T-cell (primary cell): ENCODE data around the gene PSPH. TPM values are rescaled to one million over a fixed set of nuclear protein-coding genes. Genes with fewer than 3 reads are reported as not detected.

Experiments used
- ATAC-seq, 4 experiments: fragments of 200-7000 bp in 3 of 4; fragments of 150-1000 bp in 1 of 4; cut with Tn5 transposase; replicated peaks in 1 of 4; 1 replicate in 3 of 4; 2 replicates in 1 of 4; pipeline ENCODE4 v1.10.0; 2021; ENCODE audit warnings: moderate library complexity in 3 of 4, mild to moderate bottlenecking in 2 of 4, moderate number of reproducible peaks in 1 of 4
- CTCF ChIA-PET, 2 donors: fragments of 300-600 bp; sonication (Branson Sonifier 250); formaldehyde crosslinking; loops; one replicate each; lab custom pipeline; 2022; ENCODE audit warnings: antibody characterized with exemption in 2 of 2; lab: Charles Lee
- POLR2A ChIA-PET, 2 donors: fragments of 300-600 bp; sonication (Branson Sonifier 250); formaldehyde crosslinking; loops; one replicate each; lab custom pipeline; 2022; ENCODE audit warnings: antibody characterized with exemption in 2 of 2; lab: Charles Lee
- DNase-seq, 35 experiments: peaks; one replicate each; pipeline versions ENCODE4 v3.0.0 to v3.0.0-alpha.2; 2013 to 2023
- H3K27ac ChIP-seq: one replicate; pipeline ENCODE4 v1.5.1; 2013; ENCODE audit warnings: low read length
- H3K27me3 ChIP-seq, 2 experiments: replicated peaks in 1 of 2; 1 replicate in 1 of 2; 2 replicates in 1 of 2; pipeline versions ENCODE4 v1.6.1 to v1.7.0; 2013; ENCODE audit warnings: low read length in 1 of 2, mixed read lengths in 1 of 2; ENCODE audit not compliant: control insufficient read depth in 2 of 2, insufficient read depth in 2 of 2; ENCODE audit errors: extremely low read depth in 1 of 2
- H3K36me3 ChIP-seq, 2 donors: 1 replicate in 1 of 2; 2 replicates in 1 of 2; pipeline versions ENCODE4 v1.6.1 to v1.7.0; 2013; ENCODE audit warnings: low read length in 1 of 2; ENCODE audit not compliant: control insufficient read depth in 2 of 2, insufficient read depth in 1 of 2; ENCODE audit errors: extremely low read depth in 1 of 2
- H3K4me1 ChIP-seq, 2 experiments: 1 replicate in 1 of 2; 2 replicates in 1 of 2; pipeline versions ENCODE4 v1.6.1 to v1.7.0; 2013; ENCODE audit warnings: low read length in 2 of 2, mixed read lengths in 1 of 2; ENCODE audit not compliant: insufficient read depth in 2 of 2, control insufficient read depth in 1 of 2; ENCODE audit errors: extremely low read depth in 1 of 2
- H3K4me3 ChIP-seq, 2 donors: 1 replicate in 1 of 2; 2 replicates in 1 of 2; pipeline versions ENCODE4 v1.5.1 to v1.7.0; 2013; ENCODE audit warnings: mild to moderate bottlenecking in 2 of 2, low read length in 1 of 2, moderate library complexity in 1 of 2; ENCODE audit not compliant: control insufficient read depth in 1 of 2; ENCODE audit errors: extremely low read depth in 1 of 2
- H3K9me3 ChIP-seq: 2 replicates; pipeline ENCODE4 v1.7.0; 2013
- H3K27ac Mint-ChIP-seq, 2 donors: one replicate each; pipeline ENCODE4 v1.8.0; 2020 to 2021; ENCODE audit warnings: mild to moderate bottlenecking in 2 of 2, mixed read lengths in 2 of 2
- H3K27me3 Mint-ChIP-seq, 2 donors: one replicate each; pipeline ENCODE4 v1.8.0; 2021 to 2022; ENCODE audit warnings: mixed read lengths in 2 of 2
- H3K36me3 Mint-ChIP-seq: one replicate; pipeline ENCODE4 v1.8.0; 2021; ENCODE audit warnings: mixed read lengths
- H3K4me1 Mint-ChIP-seq, 3 donors: one replicate each; pipeline ENCODE4 v1.8.0; 2020 to 2022; ENCODE audit warnings: mixed read lengths in 3 of 3, mild to moderate bottlenecking in 1 of 3
- H3K4me3 Mint-ChIP-seq, 3 donors: one replicate each; pipeline ENCODE4 v1.8.0; 2020 to 2022; ENCODE audit warnings: mild to moderate bottlenecking in 3 of 3, mixed read lengths in 3 of 3, moderate library complexity in 3 of 3
- H3K9me3 Mint-ChIP-seq, 3 donors: one replicate each; pipeline ENCODE4 v1.8.0; 2020 to 2022; ENCODE audit warnings: mixed read lengths in 3 of 3
- WGBS: methylation state at CpG from one replicate; pipeline ENCODE4 v1.1.5; 2013; ENCODE audit warnings: missing lambda C conversion rate; ENCODE audit not compliant: insufficient coverage; 5-methylcytosine and 5-hydroxymethylcytosine counted together
- total RNA-seq, 35 experiments: library from RNA in 6 of 35; stranded (reverse) in 6 of 35; fragments of 120-200 nt in 1 of 35; gene quantifications; one replicate each; pipeline versions ENCODE4 v1.2.1 to v1.2.4 and lab custom pipeline; 2013 to 2026

Gene PSPH
- total RNA-seq, 5 donors from 2014 or later (not counting 1 experiment from before 2014, with no cell fraction given), result 1.9 to 8.3 (median 5.7) TPM

DNA sequence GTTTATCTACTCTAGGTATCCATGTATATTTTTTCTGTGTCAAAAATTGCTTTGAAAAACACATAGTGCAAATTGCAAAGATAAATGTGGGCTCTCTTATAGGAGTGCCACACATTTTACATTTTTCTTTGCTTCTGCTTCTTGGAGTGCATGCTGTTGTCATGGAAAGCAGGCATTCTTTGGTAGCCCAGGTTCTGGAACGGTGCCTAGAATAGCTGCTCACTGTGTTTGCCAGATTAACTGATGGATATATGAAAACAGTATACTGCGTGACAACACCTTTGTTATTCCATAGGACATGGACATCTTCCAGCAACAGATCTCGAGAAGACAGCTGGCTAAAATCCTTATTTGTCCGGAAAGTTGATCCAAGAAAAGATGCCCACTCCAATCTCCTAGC is 73.4 kb downstream of the PSPH start:
- H3K27ac ChIP-seq, result no peak overlapping the region
- CTCF ChIA-PET, result interaction anchor here in 1 of 2 donors (0.6 to 1.6 kb wide), 2 partner anchors 14 to 75 kb away, joined by 4 read pairs; partner anchors contain the start of gene NIPSNAP2
- no peak overlapping the region for H3K27ac Mint-ChIP-seq
- peaks cover 14 to 42% of the 10 kb centered on the region in 2 donors for H3K36me3 ChIP-seq
- H3K4me1 ChIP-seq, result no peaks in the 10 kb centered on the region
- peaks cover 13 to 16% (median 14%) of the 10 kb centered on the region in 3 donors for H3K4me1 Mint-ChIP-seq
- DNase-seq (no peak), ATAC-seq (no peak)
- no peaks in the 10 kb centered on the region for H3K27me3 Mint-ChIP-seq
- peaks cover 35% of the 10 kb centered on the region for H3K36me3 Mint-ChIP-seq
- H3K27me3 ChIP-seq, result no peaks in the 10 kb centered on the region
- no peaks in the 10 kb centered on the region for H3K9me3 Mint-ChIP-seq
- no peak overlapping the region for H3K4me3 Mint-ChIP-seq
- no CpG with 5 or more reads among the region's 4 CpGs for WGBS
- H3K4me3 ChIP-seq, result no peak overlapping the region
- POLR2A ChIA-PET, result no interaction called here
- H3K9me3 ChIP-seq, result no peaks in the 10 kb centered on the region

DNA sequence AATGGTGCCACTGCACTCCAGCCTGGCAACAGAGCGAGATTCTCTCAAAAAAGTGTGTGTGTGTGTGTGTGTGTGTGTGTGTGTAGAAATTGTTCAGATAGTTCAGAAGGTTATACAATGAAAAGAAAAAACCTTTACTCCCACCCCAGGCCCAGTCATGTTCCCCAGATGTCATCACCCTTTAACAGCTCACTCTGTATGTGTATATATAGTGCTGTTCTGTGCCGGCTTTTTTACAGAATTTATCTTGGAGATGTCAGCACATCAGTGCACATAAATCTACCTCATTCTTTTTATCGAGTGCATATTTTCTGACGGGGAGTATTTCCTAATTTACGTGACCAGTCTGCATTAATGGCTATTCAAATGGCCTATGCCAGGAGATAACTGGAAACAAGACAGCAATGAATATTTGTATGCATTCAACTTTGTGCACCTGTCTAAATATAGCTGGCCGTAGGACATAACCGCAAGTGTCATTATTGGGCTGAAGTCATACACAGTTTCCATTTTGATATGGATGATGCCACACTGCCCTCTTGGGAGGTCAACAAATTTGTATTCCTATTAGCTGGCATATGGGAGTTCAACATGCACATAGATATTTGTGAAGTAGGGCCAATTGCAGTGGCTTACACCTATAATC is 75.1 kb downstream of the PSPH start:
- H3K27me3 Mint-ChIP-seq, result no peaks in the 10 kb centered on the region
- H3K4me1 Mint-ChIP-seq, result peaks cover 17 to 23% (median 18%) of the 10 kb centered on the region in 3 donors
- no peak overlapping the region for H3K27ac ChIP-seq
- no peak for ATAC-seq
- no peak overlapping the region for H3K27ac Mint-ChIP-seq
- H3K4me3 Mint-ChIP-seq, result no peak overlapping the region
- 100% methylated on average over 5 of the region's 7 CpGs for WGBS
- DNase-seq, result no peak
- no peak overlapping the region for H3K4me3 ChIP-seq
- ChIA-PET CTCF (interaction anchor here in 1 of 2 donors (0.6 kb wide), 1 partner anchor 337 kb away, joined by 4 read pairs; no protein-coding TSS in a partner anchor), POLR2A (no interaction called here)
- peaks cover 13 to 30% of the 10 kb centered on the region in 2 donors for H3K36me3 ChIP-seq
- H3K27me3 ChIP-seq, result no peaks in the 10 kb centered on the region
- no peaks in the 10 kb centered on the region for H3K9me3 ChIP-seq
- H3K9me3 Mint-ChIP-seq, result no peaks in the 10 kb centered on the region
- no peaks in the 10 kb centered on the region for H3K4me1 ChIP-seq
- peaks cover 30% of the 10 kb centered on the region for H3K36me3 Mint-ChIP-seq

DNA sequence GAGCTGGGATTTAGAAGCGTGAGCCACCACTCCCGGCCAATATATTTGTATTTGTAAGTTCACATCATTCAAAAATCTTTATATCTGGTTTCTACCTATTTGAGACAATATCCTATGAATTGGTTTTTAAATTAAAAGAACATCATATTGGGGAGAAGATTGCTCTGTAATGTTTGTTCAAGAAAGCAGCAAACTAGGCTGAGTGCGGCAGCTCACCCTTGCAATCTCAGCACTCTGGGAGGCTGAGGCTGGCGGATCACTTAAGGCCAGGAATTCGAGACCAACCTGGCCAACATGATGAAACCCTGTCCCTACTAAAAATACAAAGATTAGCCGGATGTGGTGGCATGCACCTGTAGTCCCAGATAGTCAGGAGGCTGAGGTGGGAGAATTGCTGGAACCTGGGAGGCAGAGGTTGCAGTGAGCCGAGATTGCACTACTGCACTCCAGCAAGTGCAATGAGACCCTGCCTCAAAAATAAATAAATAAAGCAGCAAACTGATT is 77.4 kb downstream of the PSPH start:
- no peak for ATAC-seq
- no peaks in the 10 kb centered on the region for H3K27me3 ChIP-seq
- DNase-seq, result no peak
- no peaks in the 10 kb centered on the region for H3K9me3 ChIP-seq
- WGBS, result 60% methylated on average over 1 of the region's 7 CpGs
- H3K4me3 ChIP-seq, result no peak overlapping the region
- peaks cover 0 to 5% of the 10 kb centered on the region in 2 experiments for H3K4me1 ChIP-seq
- no peak overlapping the region for H3K4me3 Mint-ChIP-seq
- ChIA-PET CTCF (interaction anchor here in 1 of 2 donors (0.6 to 1.0 kb wide), 2 partner anchors 10 to 99 kb away, joined by 3 to 4 read pairs; partner anchors contain the start of gene NIPSNAP2), POLR2A (no interaction called here)
- no peaks in the 10 kb centered on the region for H3K27me3 Mint-ChIP-seq
- H3K36me3 ChIP-seq, result peaks cover 0 to 9% of the 10 kb centered on the region in 2 donors
- H3K9me3 Mint-ChIP-seq, result no peaks in the 10 kb centered on the region
- H3K27ac ChIP-seq, result no peak overlapping the region
- no peak overlapping the region for H3K27ac Mint-ChIP-seq
- H3K36me3 Mint-ChIP-seq, result peaks cover 18% of the 10 kb centered on the region
- H3K4me1 Mint-ChIP-seq, result peaks cover 35 to 44% (median 37%) of the 10 kb centered on the region in 3 donors

DNA sequence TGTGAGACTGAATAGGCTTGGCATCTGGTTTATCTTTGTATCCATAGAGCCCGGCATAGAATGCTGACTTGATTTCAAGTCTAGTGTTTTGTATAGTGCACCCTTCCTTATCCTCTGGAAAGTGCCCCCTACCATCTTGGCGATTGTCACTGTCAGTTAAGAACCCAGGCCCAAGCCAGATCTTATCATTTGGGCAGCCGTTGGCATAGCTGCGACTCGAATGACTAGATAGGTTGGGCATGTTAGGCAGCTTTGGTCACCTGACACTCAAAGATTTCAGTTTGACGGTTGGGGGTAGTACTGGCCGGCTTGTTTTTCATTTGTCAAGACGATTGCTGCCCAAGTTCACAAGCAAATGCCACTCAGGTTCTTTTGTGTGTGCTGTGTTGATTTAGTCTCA is 80.3 kb downstream of the PSPH start:
- Mint-ChIP-seq H3K9me3 (no peaks in the 10 kb centered on the region), H3K4me3 (no peak overlapping the region), H3K36me3 (peaks cover 10% of the 10 kb centered on the region), H3K4me1 (peaks cover 44 to 59% (median 49%) of the 10 kb centered on the region in 3 donors), H3K27me3 (no peaks in the 10 kb centered on the region), H3K27ac (peak overlapping the region in 1 of 2 donors; percentile 37)
- Histone ChIP-seq H3K9me3 (no peaks in the 10 kb centered on the region), H3K27me3 (no peaks in the 10 kb centered on the region), H3K27ac (no peak overlapping the region), H3K4me1 (peaks cover 0 to 5% of the 10 kb centered on the region in 2 experiments), H3K36me3 (peaks cover 0 to 2% of the 10 kb centered on the region in 2 donors), H3K4me3 (no peak overlapping the region)
- CTCF ChIA-PET, result no interaction called here
- POLR2A ChIA-PET, result no interaction called here
- WGBS, result 100% methylated on average over 5 of the region's 8 CpGs
- DNase-seq (no peak), ATAC-seq (no peak)

DNA sequence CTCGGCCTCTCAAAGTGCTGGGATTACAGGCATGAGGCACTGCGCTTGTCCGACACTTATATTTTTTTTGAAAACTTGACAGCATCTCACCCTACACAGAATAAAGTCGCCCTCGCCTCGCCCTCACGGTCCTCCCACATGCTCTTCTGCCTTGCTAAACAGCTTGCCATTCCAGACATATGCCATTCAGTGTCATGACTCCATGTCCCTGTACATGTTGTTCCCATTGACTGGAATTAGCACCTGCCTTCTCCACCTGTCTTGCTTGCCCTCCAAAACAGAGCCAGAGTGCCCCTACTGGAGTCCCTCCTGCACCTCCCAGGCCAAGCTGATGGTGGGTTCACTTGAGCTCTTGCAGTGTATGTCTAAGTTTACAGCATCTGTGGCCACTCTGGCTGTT is 80.7 kb downstream of the PSPH start:
- Histone ChIP-seq H3K4me1 (peaks cover 0 to 9% of the 10 kb centered on the region in 2 experiments), H3K27me3 (no peaks in the 10 kb centered on the region), H3K36me3 (peaks cover 0 to 2% of the 10 kb centered on the region in 2 donors), H3K27ac (no peak overlapping the region), H3K9me3 (no peaks in the 10 kb centered on the region), H3K4me3 (no peak overlapping the region)
- POLR2A ChIA-PET, result interaction anchor here in 1 of 2 donors (0.7 kb wide), 1 partner anchor 42 kb away, joined by 7 read pairs; no protein-coding TSS in a partner anchor
- H3K9me3 Mint-ChIP-seq, result no peaks in the 10 kb centered on the region
- DNase-seq, result no peak
- peaks cover 48 to 62% (median 53%) of the 10 kb centered on the region in 3 donors for H3K4me1 Mint-ChIP-seq
- no peak overlapping the region for H3K4me3 Mint-ChIP-seq
- peak overlapping the region in 1 of 2 donors; percentile 37 for H3K27ac Mint-ChIP-seq
- 98% methylated on average over 7 of the region's 7 CpGs for WGBS
- CTCF ChIA-PET, result no interaction called here
- H3K27me3 Mint-ChIP-seq, result no peaks in the 10 kb centered on the region
- peaks cover 10% of the 10 kb centered on the region for H3K36me3 Mint-ChIP-seq
- ATAC-seq, result no peak

DNA sequence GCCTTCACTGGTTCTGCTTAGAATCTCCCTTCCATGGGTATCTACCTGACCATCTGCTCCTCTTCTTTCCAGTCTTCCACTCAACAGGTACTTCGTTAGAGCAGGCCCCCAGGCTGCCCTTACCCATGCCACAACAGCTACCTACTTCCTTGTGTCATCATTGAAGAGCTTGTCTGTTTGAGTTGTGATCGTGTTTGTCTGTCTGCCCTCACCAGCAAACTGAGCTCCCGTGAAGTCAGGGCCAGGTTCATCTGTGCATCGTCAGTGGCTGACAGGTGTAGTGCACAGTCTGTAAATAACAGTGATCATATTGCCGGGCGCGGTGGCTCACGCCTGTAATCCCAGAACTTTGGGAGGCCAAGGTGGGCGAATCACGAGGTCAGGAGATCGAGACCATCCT is 81.9 kb downstream of the PSPH start:
- H3K4me1 Mint-ChIP-seq, result peaks cover 45 to 51% (median 51%) of the 10 kb centered on the region in 3 donors
- H3K9me3 Mint-ChIP-seq, result no peaks in the 10 kb centered on the region
- H3K27me3 Mint-ChIP-seq, result no peaks in the 10 kb centered on the region
- no peak overlapping the region for H3K4me3 Mint-ChIP-seq
- Histone ChIP-seq H3K27ac (no peak overlapping the region), H3K36me3 (peaks cover 0 to 2% of the 10 kb centered on the region in 2 donors), H3K4me3 (no peak overlapping the region), H3K9me3 (no peaks in the 10 kb centered on the region), H3K4me1 (peaks cover 0 to 16% of the 10 kb centered on the region in 2 experiments), H3K27me3 (no peaks in the 10 kb centered on the region)
- WGBS, result 93% methylated on average over 2 of the region's 11 CpGs
- DNase-seq (no peak), ATAC-seq (no peak)
- peak overlapping the region in 1 of 2 donors; percentile 35 for H3K27ac Mint-ChIP-seq
- ChIA-PET POLR2A (interaction anchor here in 1 of 2 donors (0.6 kb wide), 1 partner anchor 9 kb away, joined by 3 read pairs; no protein-coding TSS in a partner anchor), CTCF (no interaction called here)
- peaks cover 10% of the 10 kb centered on the region for H3K36me3 Mint-ChIP-seq
